ELR (cell line): ENCODE data around the gene DND1.
A peak's percentile ranks its signal among the peaks of the same experiment; 100 is the strongest.
"Not testable (repeated sequence)": the region's sequence is repeated elsewhere in the genome, so short reads cannot be mapped to it uniquely, and the experiment has no call there.

ENCODE experiments used
- DNase-seq: peaks from one replicate; pipeline ENCODE4 v3.0.0-alpha.2; 2015; ENCODE audit warnings: low read depth

Gene DND1

GRCh38 chr5:140673187-140673976 is at the start of gene DND1:
DND1 (minus strand) TSS chr5:140673576; CDS start chr5:140673542, 34 bp downstream.
- no peak for DNase-seq

DNA sequence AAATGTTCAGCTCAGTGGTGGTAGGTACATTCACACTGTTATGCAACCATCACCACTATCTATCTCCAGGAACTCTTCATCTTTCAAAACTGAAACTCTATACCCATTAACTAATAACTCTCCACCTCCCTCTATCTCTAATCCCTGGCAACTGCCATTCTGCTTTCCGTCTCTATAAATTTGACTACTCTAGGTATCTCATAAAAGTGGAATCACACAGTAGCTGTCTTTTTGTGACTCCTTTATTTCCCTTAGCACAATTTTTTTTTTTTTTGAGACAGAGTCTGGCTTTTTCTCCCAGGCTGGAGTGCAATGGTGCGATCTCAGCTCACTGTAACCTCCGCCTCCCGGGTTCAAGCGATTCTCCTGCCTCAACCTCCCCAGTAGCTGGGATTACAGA is 48.0 kb upstream of the DND1 start:
- not testable (repeated sequence) for DNase-seq

GRCh38 chr5:140720738-140721137 is 47.4 kb upstream of the DND1 start:
- DNase-seq, result peak; percentile 34

DNA sequence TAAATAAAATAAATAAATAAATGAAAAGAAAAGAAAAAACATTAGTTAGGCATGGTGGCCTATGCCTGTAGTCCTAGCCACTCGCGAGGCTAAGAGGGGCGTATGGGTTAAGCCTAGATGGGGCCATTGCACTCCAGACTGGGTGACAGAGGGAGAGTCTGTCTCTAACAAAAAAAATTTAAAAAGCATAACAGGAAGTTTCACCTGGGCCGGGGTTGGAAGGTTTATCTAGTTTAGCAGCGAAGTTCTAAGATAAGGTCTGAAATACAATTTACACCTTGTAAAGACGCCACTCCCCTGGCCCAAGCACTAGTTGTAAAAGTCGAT is 44.9 kb upstream of the DND1 start:
- DNase-seq, result no peak

- DNase-seq, result not testable (repeated sequence)
Measured at GRCh38 chr5:140716238-140716637, 42.9 kb upstream of the DND1 start.

- no peak for DNase-seq
Measured at GRCh38 chr5:140713562-140714094, 40.3 kb upstream of the DND1 start.

- DNase-seq, result no peak
Measured at GRCh38 chr5:140711794-140712193, 38.4 kb upstream of the DND1 start.

GRCh38 chr5:140710899-140711552 is 37.6 kb upstream of the DND1 start:
- peak; percentile 99 for DNase-seq

DNA sequence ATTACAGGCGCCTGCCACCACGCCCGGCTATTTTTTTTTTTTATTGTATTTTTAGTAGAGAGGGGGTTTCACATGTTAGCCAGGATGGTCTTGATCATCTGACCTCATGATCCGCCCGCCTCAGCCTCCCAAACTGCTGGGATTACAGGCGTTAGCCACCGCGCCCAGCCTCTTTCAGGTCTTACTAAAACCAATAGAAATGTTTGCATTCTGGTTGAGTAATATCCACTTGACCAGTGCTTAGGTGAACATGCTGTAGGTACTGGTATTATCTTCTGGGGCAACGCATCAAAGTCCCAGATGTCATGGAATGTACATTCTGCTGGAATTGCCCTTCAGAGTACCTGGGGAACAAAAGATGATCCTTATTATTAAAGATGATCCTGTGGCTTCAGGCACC is 35.4 kb upstream of the DND1 start:
- not testable (repeated sequence) for DNase-seq

GRCh38 chr5:140707812-140708211 is 34.4 kb upstream of the DND1 start:
- no peak for DNase-seq

GRCh38 chr5:140700177-140701144 is 27.1 kb upstream of the DND1 start, which contains the start of gene ZMAT2:
ZMAT2 (plus strand) TSS chr5:140700447; CDS start chr5:140700461, 14 bp downstream.
- peak; percentile 99 for DNase-seq

- no peak for DNase-seq
Measured at GRCh38 chr5:140696891-140697492, 23.6 kb upstream of the DND1 start.

DNA sequence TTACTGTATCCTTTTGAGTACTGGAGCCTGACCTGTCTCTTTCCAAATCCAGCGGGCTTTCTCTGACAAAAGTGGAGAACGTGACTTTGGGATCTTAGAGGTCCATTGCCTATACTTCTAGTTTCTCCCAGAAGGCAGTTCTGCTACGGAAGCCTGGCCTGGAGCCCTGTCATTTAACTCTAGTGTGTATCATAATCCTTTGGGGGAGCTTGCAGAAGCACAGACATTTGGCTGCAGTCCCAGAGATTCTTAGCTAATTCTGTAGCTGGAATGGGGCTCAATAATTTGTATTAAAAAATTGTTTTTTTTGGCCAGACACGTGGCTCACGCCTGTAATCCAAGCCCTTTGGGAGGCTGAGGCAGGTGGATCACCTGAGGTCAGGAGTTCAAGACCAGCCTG is 20.9 kb upstream of the DND1 start:
- no peak for DNase-seq

- DNase-seq, result peak; percentile 99
Measured at GRCh38 chr5:140690941-140691924, 17.9 kb upstream of the DND1 start, which contains the start of the genes HARS1 and HARS2. HARS1 (minus strand) TSS chr5:140691370; CDS start chr5:140691304, 66 bp downstream. HARS2 (plus strand) TSS chr5:140691455; CDS start chr5:140691649, 194 bp downstream.

DNA sequence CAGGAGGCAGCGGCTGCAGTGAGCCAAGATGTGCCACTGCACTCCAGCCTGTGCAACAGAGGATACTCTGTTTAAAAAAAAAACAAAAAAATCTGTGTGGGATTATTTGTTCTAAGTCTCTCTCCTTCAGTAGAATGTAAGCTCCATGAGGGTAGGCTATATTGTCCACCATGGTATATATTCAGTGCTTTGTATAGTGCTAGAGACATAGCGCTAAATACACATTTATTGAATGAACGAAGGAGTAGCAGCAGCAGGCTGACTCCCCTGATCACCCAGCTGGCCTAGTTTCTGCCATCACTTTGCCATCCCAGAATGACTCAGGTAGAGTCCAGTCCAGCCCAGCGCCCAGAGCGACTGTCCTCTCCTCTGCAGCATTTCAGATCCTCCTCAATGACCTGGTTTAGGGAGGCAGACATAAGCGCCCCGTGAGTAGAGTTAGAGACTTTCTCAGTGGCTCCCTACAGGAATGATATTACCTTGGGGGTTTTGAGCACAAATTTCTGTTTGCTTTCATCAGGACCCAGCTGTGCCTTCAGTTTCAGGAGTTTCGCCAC is 17.1 kb upstream of the DND1 start:
- DNase-seq, result peak; percentile 30

DNA sequence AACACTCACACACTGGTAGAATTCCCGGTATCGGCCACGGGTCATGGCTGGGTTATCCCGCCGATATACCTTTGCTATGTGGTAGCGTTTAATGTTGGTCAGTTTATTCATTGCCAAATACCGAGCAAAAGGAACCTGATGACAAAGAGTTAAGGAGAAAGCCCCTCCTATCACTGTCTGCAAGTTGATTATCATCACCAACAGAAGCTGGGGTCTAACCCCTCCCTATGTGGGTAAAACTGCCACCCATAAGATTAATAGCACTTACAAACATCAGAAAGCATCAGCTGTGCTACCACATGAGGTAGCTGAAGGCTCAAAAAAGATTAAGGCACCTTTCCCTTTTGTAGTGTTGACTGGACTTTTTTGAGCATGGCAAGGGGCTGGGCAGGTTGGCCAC is 5.6 kb upstream of the DND1 start:
- no peak for DNase-seq

DNA sequence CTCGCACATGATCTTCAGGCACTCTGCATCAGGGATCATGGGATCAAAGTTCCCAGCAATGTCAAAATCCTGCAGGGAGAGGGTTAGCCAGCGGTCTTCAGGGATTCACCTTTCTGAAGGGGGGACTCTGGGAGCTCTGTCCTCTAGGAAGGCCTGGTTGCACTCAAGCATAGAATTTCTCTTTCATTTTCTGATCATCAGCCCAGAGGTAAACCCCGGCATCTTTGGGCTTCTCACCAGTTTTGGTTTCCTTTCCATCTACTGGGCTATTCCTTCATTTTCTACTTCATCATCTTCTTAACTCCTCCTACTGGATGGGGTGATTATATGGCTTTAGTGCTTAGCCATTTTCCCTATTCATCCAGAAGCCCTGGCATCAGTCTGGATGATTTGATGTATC is 4.6 kb upstream of the DND1 start:
- DNase-seq, result no peak

DNA sequence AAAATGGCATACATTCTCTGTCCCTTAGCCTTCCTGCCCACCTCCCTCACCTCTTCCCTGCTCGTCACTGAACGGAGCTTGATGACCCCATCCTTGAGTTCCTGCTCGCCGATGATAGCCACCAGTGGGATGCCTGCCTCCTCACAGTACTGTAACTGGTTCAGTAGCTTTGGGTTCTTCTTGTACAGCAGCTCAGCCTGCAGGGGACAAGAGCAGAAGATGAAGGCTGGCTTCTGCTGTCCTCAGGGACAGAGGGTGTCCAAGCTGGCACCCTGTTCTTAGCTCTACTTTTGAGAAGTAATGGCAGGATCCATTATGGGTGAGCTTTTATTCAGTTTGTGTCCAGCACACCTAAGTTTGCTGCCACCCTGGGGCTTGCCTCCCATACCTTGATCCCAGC is 1.3 kb upstream of the DND1 start:
- DNase-seq, result no peak

- no peak for DNase-seq
Measured at GRCh38 chr5:140674211-140674610, 835 bp upstream of the DND1 start.
